ENCODE results near the gene SRRM3. TPM values are rescaled to one million over a fixed set of nuclear protein-coding genes. Genes with fewer than 3 reads are reported as not detected.

SRRM3 gene
- total and polyA plus RNA-seq, 9 of the 15 experiments (the other 6 are each of a cell fraction or from before 2014, with no cell fraction given): 0.04 to 0.91 (median 0.46) TPM; not detected in 2

- TF ChIP-seq MYBL2 (IDR thresholded peaks at IDR 0.05; ENCODE audit: low read depth): peak; percentile 36; the same call in 1 of the 2 replicates
- TF ChIP-seq MYBL2 (CRISPR knock-in tag; IDR thresholded peaks at IDR 0.05; ENCODE audit: borderline replicate concordance): no peak
- TF ChIP-seq FOXM1 (IDR thresholded peaks at IDR 0.05; ENCODE audit: low read depth): no peak
- no peak for TF ChIP-seq FOXM1 (CRISPR knock-in tag; IDR thresholded peaks at IDR 0.05; ENCODE audit: low read depth)
- TF ChIP-seq THRB (CRISPR knock-in tag; conservative IDR thresholded peaks at IDR 0.05): peak; percentile 72
- peak; percentile 8 for TF ChIP-seq ZFP36 (IDR thresholded peaks at IDR 0.05; ENCODE audit: low read depth, low read length, partially characterized antibody)
- TF ChIP-seq TAF9B (IDR thresholded peaks at IDR 0.05; ENCODE audit: partially characterized antibody): no peak
- TF ChIP-seq SAFB (IDR thresholded peaks at IDR 0.05; ENCODE audit: borderline replicate concordance, low read depth, low read length): peak; percentile 15; the same call in 1 of the 2 replicates
- no peak for TF ChIP-seq ZBED1 (IDR thresholded peaks at IDR 0.05)
- TF ChIP-seq EHMT2 (IDR thresholded peaks at IDR 0.05): peak; percentile 69
- TF ChIP-seq NBN (IDR thresholded peaks at IDR 0.05; ENCODE audit: low read depth): 0 out of 2 replicates have a peak, but pooled peaks have one; percentile 45
- TF ChIP-seq ATF6 (CRISPR knock-in tag; IDR thresholded peaks at IDR 0.05): no peak
- TF ChIP-seq ZBTB26 (CRISPR knock-in tag; IDR thresholded peaks at IDR 0.05): peak; percentile 85; the same call in 1 of the 2 replicates
- peak; percentile 41; the same call in 1 of the 2 replicates for TF ChIP-seq ARID2 (IDR thresholded peaks at IDR 0.05)
- TF ChIP-seq KDM1A (IDR thresholded peaks at IDR 0.05): peak; percentile 5 to 28; a peak in 1 of 4 replicates
- peak in 1 of 2 experiments; percentile 69; a peak in 1 of 4 replicates for TF ChIP-seq CSDE1 (IDR thresholded peaks at IDR 0.05)
- peak; percentile 72; the same call in 1 of the 2 replicates for TF ChIP-seq NFATC3 (IDR thresholded peaks at IDR 0.05)
- no peak; the same call in 1 of the 2 replicates for TF ChIP-seq ZFX (CRISPR knock-in tag; IDR thresholded peaks at IDR 0.05)
- peak; percentile 88; the same call in 1 of the 2 replicates for TF ChIP-seq HLTF (IDR thresholded peaks at IDR 0.05)
- TF ChIP-seq AFF4 (CRISPR knock-in tag; IDR thresholded peaks at IDR 0.05): 0 out of 2 replicates have a peak, but pooled peaks have one; percentile 34
- no peak for TF ChIP-seq CBX5 (IDR thresholded peaks at IDR 0.05; ENCODE audit: borderline replicate concordance, low read depth)
These were observed 79.5 kb downstream of the SRRM3 start (continued) for GRCh38 chr7:76281006-76281705.

Data from K562 (cell line).